ENCODE measurements around the gene DUSP8.

Gene DUSP8

GRCh38 chr11:1546077-1546535 is 26.0 kb downstream of the DUSP8 start:
- no peak for TF ChIP-seq CTCF (IDR thresholded peaks at IDR 0.05; ENCODE audit: control insufficient read depth, insufficient read depth, low read depth, low read length, missing control alignments)
- H3K4me3 ChIP-seq (ENCODE audit: control insufficient read depth, low read depth, low read length), result no peak overlapping the region
- DNase-seq (ENCODE audit: low read depth), result no peak

- no peak for TF ChIP-seq CTCF (IDR thresholded peaks at IDR 0.05; ENCODE audit: control insufficient read depth, insufficient read depth, low read depth, low read length, missing control alignments)
- no peak overlapping the region for H3K4me3 ChIP-seq (ENCODE audit: control insufficient read depth, low read depth, low read length)
Measured at GRCh38 chr11:1545432-1545831, 26.6 kb downstream of the DUSP8 start.

GRCh38 chr11:1544536-1544935 is 27.5 kb downstream of the DUSP8 start:
- H3K4me3 ChIP-seq (ENCODE audit: control insufficient read depth, low read depth, low read length), result no peak overlapping the region
- no peak for DNase-seq (ENCODE audit: low read depth)
- no peak for TF ChIP-seq CTCF (IDR thresholded peaks at IDR 0.05; ENCODE audit: control insufficient read depth, insufficient read depth, low read depth, low read length, missing control alignments)

More at GRCh38 chr11:1545432-1545831, 26.6 kb downstream of the DUSP8 start:
- DNase-seq (ENCODE audit: low read depth), result no peak

- DNase-seq (ENCODE audit: low read depth), result no peak
- H3K4me3 ChIP-seq (ENCODE audit: control insufficient read depth, low read depth, low read length), result no peak overlapping the region
- TF ChIP-seq CTCF (IDR thresholded peaks at IDR 0.05; ENCODE audit: control insufficient read depth, insufficient read depth, low read depth, low read length, missing control alignments), result no peak
Measured at GRCh38 chr11:1543606-1544263, 28.3 kb downstream of the DUSP8 start.

GRCh38 chr11:1542267-1542666 is 29.8 kb downstream of the DUSP8 start:
- TF ChIP-seq CTCF (IDR thresholded peaks at IDR 0.05; ENCODE audit: control insufficient read depth, insufficient read depth, low read depth, low read length, missing control alignments), result no peak
- no peak overlapping the region for H3K4me3 ChIP-seq (ENCODE audit: control insufficient read depth, low read depth, low read length)
- no peak for DNase-seq (ENCODE audit: low read depth)

- no peak for TF ChIP-seq CTCF (IDR thresholded peaks at IDR 0.05; ENCODE audit: control insufficient read depth, insufficient read depth, low read depth, low read length, missing control alignments)
- no peak overlapping the region for H3K4me3 ChIP-seq (ENCODE audit: control insufficient read depth, low read depth, low read length)
- no peak for DNase-seq (ENCODE audit: low read depth)
Measured at GRCh38 chr11:1541474-1542204, 30.4 kb downstream of the DUSP8 start.

All from AG09309 (cell line).